Occipital lobe (tissue), 3 donors: ENCODE data around the gene LHX1. TPM values are rescaled to one million over a fixed set of nuclear protein-coding genes. Genes with fewer than 3 reads are reported as not detected.

ENCODE experiments used
- DNase-seq: peaks from one replicate; lab custom pipeline; 2025; lab: John Stamatoyannopoulos, UW
- small RNA-seq: library from RNA; depleted of rRNA; stranded (forward); fragments of <200 nt; gene quantifications from one replicate; pipeline ENCODE3, GENCODE V24; 2014
- total RNA-seq: library from RNA; depleted of rRNA; stranded (reverse); fragments of >200 nt; gene quantifications from one replicate; pipeline ENCODE4 v1.2.3, GENCODE V29; 2014

LHX1 gene
- total RNA-seq, 1 donor from 2014 or later = not detected

DNA sequence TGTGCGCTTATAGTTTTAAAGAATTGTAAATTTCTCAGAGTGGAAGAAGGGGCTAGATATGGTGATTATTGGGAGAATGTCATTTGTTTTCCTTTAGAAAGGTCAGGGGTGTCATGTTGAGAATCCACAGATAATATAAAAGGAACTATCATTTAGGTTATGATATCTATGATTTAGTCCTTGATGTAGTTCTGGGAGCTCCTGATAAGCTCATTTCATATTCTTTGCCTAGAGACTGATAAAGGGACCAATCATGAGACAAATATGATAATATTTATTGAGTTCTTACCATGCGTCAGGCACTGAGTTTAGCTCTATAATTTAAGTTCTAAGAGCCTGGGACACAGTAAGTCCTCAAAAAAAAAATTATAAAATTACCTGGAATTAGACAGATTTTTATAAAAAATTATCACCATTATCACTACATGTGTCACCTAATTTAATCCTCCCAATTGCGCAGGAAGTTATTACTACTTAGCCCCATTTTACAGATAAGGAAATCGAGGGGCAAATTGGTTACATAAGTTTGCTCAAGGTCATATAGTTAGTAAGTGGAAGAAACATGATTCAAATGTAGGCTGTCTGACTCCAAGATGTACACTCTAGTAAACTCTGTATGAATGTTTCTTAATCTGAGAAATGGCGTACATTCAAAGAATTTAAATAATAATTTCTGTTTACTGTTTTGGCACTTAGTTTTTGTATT, 14.0 kb downstream of the LHX1 start:
- DNase-seq = no peak

DNA sequence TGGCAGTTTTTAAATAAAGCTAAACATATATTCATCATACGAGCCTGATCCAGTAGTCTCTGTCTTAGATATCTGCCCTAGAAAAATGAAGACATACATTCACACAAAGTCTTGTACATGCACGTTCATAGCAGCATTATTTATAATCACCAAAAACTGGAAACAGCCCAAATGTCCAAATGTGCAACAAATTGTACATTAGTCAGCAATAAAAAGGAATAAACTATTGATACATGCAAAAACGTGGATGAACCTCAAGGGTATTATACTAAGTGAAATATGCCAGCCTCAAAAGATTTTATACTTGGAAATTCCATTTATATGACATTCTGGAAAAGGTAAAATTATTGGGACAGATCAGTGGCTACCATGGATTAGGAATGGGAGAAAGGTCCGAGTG, 34.2 kb downstream of the LHX1 start:
- no peak for DNase-seq

DNA sequence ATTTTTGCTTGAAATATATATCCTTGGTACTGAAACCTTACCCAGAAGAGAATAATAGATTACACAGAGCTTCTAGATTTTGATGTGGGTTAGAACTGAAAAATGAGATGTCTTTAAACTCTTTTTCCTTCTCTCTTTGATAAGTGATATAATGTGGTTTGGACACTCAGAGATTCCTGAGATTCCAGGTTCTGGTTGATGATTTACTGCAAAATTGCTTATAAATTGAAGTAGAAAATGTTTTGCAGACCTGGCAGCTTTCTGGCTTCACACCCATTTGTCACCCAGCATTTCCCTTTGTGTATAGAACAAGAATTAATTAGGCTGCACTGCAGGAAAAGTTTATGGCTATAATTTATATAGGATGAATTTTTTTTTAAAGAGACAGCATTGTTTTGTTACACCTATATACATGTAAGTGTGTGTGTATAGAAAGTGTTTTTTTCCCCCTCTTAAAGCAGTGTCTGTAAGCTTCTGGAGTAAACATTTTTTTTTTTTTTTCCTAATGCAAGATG, 35.0 kb downstream of the LHX1 start:
- DNase-seq = no peak

DNA sequence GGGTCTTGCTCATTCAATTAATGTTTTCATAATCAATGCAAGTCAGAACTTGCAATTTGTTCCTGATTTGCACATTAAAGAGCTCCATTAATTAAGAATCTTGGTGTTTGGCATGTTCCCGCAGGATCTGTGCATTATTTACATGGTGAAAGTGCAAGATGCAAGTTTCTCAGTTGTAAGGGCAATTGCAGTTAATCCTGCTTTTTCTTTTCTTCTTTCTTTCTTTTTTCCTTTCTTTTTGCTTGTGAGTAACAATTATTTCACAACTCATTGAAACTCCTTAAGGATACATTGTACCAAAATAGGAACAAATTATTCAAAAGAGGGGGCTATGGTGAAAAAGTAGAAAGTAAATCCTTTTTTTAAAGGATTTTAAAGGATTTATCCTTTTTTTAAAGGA, 35.6 kb downstream of the LHX1 start:
- DNase-seq = no peak

DNA sequence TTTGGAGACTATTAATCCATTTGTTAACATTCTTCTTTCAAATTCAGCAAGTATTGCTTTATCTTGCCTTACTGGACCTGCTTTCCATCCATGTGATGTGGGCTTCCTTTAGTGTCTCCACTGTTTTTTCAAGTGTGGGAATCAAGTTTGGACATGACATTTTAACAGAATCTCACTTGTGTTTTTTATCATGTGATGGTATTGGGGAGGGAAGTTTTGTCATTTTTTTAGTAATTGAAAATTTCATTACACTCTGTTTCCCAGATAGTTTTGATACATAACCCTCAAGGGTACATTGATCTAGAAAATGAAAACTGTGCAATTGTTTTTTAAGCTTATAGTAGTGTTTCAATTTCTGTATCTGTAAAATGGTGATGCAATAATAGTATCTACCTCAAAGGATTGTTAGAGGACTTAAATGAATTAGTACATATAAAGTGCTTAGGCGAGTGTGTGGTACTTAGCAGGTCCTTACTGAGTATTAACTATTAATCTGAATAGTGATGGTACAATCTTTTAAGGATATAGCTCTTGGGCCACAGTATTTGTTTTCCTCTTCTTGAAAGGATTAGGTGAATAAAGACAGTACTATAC, 38.7 kb downstream of the LHX1 start:
- no peak for DNase-seq

DNA sequence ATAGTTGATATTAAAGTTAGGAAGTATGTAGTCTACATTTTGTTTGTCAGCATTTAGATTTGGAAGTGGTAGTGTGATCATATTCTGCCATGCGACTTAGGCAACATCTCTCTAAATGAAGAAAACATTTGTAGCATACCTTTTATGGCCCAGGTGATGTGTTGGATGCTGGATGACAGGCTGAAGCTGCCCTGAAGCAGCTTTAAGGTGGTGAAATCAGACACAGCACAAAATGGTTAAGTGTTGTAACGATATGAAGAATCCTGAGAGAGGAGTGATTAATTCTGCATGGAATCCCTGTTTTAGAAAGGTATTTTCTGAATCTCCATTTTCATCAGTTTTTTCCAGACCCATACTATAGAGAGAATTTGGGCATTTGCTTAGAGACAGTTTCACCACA, 39.8 kb downstream of the LHX1 start:
- DNase-seq = no peak

DNA sequence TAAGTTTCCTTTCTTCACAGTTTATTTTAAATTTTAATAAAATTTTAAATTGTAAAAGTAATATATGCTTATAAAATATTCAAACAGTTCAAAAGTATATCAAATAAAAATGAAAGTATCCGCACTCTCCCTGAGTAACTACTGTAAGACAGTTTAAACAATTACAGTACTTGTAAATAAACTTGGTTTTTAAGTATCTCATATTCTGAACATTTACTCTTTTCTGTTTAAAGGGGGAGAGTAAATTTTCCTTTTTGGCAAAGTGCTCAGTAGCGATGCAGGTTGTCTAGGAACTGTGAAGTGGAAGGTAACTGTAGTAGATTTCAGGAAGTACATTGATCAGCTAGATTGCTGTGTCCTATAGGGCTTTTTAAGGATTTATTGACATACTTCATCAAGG, 40.3 kb downstream of the LHX1 start:
- DNase-seq = no peak

DNA sequence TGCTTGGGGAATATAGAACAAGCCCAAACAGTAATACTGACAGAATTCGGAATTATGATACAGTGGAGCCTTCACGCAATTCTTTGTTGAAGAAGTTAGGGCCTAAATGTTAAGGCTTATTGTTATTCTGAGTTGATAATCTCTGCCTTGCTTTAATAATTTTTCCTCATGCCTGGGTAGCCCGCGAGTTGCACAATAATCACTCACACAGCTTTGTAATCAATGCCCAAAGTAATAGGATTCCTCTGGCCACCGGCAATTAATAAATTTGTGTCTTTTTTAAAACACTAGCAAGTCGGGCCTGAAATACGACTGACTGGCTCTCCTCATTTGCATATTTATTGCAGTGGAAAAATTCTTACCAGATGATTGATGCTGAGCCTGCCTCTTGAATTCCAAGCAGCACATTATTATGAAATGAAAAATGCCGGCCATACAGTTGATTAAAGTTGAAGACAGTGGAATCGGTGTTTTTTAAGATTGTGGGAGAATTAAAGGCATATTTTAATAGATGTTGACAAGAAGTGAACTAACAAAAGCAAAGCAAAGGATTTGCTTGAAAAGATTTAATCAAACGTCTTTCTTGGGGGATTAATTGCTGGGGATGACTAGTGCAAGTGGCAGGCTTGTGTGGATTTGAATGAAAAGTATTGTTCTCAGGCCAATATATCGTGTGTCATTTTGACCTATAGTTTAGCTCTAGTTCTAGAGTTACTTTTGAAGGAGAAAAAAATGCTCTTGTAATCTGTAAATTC, 41.7 kb downstream of the LHX1 start:
- no peak for DNase-seq

DNA sequence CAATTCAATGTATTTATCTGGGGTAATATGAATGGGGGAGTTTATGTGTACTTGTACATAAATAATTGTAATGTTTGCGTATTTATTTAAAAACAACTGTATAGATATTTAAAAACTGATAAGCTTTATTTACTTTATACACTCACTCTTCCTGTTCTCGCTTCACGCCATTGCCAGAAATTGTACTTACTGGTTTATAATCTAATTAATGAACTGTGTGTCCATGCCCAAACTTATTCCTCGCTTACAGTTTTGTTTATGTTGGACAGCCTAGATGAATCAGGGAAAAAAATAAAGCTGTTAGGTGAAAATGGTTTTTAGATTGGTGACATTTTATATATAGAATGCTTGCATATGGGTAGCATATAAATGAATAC, 42.3 kb downstream of the LHX1 start:
- DNase-seq = no peak

DNA sequence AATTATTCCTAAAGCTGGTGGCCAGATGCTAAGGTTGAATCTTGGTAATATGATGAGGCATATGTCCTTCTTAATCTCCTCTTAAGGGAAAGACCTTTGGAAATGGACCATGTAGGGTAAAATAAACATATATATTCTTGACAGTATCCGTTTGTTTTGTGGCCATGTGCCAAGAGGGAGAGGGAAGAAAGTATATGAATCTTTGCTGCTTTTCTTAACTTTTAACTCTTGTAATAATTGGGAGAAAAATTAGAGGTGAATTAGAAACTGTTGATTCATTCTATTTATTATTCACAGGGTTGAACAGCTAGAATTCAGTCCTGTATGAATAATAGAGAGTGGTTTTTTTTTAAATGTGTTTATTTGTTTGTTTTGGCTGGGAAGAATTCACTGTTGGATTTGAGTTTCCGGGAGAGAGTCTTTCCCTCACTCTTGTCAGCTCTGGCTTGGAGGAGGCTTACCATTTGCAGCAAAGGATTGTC, 43.0 kb downstream of the LHX1 start:
- no peak for DNase-seq

DNA sequence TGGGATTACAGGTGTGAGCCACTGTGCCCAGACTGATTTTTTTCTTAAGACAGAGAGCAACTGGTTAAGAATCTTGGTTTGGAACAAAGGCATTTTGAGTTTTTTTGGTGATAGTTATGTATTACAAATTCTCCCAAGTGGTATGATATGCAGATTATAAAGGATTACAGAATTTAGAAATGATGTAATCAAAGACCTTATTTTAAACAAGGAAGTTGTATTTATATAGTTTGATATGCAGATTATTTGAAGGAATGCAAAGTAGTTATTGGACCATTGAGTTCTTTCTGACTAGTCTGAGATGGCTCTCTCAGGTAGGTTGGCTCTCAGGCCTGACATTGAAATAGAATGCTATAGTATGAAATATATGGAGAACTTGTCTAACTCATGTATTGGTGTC, 46.3 kb downstream of the LHX1 start:
- DNase-seq = no peak

DNA sequence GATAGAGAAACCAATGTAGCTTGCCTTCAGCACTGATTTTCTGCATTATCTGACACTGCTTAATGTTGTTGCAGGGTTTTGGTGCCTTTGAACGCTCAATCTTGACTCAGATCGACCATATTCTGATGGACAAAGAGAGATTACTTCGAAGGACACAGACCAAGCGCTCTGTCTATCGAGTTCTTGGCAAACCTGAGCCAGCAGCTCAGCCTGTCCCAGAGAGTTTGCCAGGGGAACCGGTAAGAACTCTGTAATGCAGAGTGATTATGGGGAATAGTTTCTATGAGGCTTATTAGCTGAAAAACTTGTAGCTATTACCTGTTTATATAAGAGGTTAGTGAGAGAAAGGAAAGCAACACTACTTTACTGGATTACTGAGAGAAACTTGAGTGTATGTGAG, 51.9 kb downstream of the LHX1 start:
- DNase-seq = no peak

DNA sequence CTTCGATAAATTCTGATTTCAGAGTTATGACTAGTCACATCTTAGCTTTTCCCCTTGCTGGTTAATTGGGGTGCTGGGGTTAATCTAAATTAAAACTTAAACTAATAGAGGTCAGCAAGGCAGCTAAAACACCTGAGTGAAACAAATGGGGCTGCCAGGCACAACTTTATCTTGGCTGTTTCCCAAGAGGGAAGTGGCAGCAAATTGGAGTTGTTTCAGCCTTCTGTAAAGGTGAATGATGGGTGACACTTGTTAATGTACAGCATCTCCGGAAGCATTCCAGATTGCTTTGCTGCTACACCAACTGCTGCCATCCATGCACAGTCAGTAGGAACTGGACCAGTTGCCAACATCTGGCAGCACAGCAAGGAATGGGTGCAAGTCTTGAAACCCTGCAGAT, 55.4 kb downstream of the LHX1 start:
- no peak for DNase-seq

DNA sequence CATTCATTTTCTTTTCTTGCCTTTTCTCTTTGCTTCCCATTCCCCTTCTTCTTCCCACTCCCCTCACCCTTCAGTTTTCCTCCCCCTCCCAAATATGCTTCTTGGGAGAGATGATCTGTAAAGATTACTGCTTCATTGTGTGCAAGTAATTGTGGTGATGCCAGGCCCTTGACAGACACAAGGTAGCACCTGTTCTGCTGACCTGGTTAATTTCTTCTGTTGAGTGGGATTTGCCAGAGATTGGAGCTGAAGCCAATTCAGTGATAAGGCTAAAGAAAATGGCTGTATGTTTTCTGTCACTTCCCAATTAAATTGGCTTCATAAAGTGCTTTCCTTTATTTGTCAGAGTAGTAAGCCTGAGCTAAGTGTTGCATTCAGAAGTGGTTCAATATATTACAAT, 56.0 kb downstream of the LHX1 start:
- DNase-seq = no peak

Small RNA genes lying within 50 kb of the gene (small RNA-seq; reads per million reads assigned to genes)
- gene AC243773.2 = not detected

Other genes with a start within 250 kb of the LHX1 start
- 16.1 TPM for gene AATF, start 11.5 kb downstream of the LHX1 start, total RNA-seq